T-cell (primary cell): ENCODE results near the gene GDF10. TPM values are rescaled to one million over a fixed set of nuclear protein-coding genes. Genes with fewer than 3 reads are reported as not detected.

Experiments
- total RNA-seq, 35 experiments: library from RNA in 6 of 35; stranded (reverse) in 6 of 35; fragments of 120-200 nt in 1 of 35; gene quantifications; one replicate each; pipeline versions ENCODE4 v1.2.1 to v1.2.4 and lab custom pipeline; 2013 to 2026

GDF10 gene
- total RNA-seq, 5 donors from 2014 or later (not counting 1 experiment from before 2014, with no cell fraction given): 0.14 to 1.4 (median 0.46) TPM

Other genes starting within 250 kb of the GDF10 start
- not detected for gene GDF2, start 22.3 kb downstream of the GDF10 start, total RNA-seq
- gene RBP3, start 48.2 kb downstream of the GDF10 start, total RNA-seq: not detected
- gene ZNF488, start 84.1 kb downstream of the GDF10 start, total RNA-seq: not detected
- not detected for gene ANXA8, start 183.9 kb downstream of the GDF10 start, total RNA-seq
- gene FAM25G, start 191.5 kb downstream of the GDF10 start, total RNA-seq: not detected
- gene AGAP9, start 223.4 kb downstream of the GDF10 start, total RNA-seq: 10 to 100 TPM in 1 of 5 donors, 1 to 10 TPM in 4; 7.3 to 13.1 (median 8.8) TPM